Stimulated activated CD8-positive, alpha-beta memory T cell treated with anti-CD3 and anti-CD28 coated beads, Interleukin-15, amount 100 ng/mL, for 1 hour (primary cell): ENCODE results near the gene MTMR11.
A peak's percentile ranks its signal among the peaks of the same experiment; 100 is the strongest.

Experiments
- DNase-seq: peaks from one replicate; pipeline ENCODE4 v3.0.0-alpha.2; 2020; ENCODE audit warnings: low read depth

MTMR11 gene

GRCh38 chr1:149934356-149934755 is 2.3 kb downstream of the MTMR11 start:
- DNase-seq, result no peak

- no peak for DNase-seq
These were observed 3.5 kb downstream of the MTMR11 start for GRCh38 chr1:149933208-149933607.

GRCh38 chr1:149932474-149932873 is 4.2 kb downstream of the MTMR11 start:
- DNase-seq, result no peak

DNA sequence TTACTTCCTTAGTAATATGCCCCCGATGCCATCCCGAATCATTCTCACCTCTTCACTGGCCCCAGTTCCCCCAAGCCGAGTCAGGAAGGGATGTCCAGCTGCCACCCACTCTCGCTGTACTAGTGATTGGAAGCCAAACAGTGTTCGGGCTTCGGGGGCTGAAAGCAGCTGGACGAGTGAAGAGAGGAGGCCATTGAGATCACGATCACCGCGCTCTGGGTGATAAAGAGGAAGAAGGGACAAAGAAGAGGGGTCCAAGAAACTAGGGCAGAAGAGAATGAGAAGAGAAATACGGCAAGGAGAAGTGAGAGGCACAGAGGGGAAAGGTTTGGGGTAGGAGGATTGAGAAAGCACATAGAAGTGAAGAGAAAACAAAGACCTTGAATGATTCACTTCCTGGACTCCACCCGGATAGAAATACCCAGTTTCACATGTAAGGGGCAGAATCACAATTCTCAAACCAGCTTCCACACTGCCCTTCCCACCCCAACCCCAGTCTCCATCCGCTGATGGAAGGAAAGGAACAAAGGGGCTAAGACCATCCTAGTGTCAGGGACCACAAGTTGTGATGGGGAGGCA is 5.4 kb downstream of the MTMR11 start:
- DNase-seq, result no peak

GRCh38 chr1:149929856-149930255 is 6.8 kb downstream of the MTMR11 start:
- no peak for DNase-seq

- DNase-seq, result no peak
These were observed 8.3 kb downstream of the MTMR11 start for GRCh38 chr1:149928401-149928724.

GRCh38 chr1:149927563-149928400 is 8.9 kb downstream of the MTMR11 start, which contains the start of gene SF3B4:
TSS of gene SF3B4 (minus strand) at chr1:149927803. CDS start at chr1:149927759, 44 bp downstream.
- peak; percentile 93 for DNase-seq

GRCh38 chr1:149927056-149927562 is 9.6 kb downstream of the MTMR11 start:
- no peak for DNase-seq

DNA sequence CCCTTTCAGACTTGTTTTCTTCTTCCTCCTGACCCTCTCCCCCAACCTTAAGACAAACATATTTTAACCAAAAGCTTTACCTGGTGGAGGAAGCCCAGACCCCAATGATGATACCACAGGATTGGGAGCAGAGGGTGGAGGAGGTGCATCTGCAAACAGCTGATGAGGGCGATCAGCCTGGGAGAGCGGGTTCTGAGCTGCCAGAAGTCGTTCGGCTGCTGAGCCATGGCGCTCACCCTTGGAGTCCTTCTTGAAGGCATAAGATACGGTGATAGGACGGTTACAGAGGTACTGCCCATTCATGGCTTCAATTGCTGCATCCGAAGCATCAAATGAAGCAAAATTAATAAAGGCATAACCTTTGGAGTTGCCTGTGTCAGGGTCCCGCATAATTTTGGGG is 10.4 kb downstream of the MTMR11 start:
- no peak for DNase-seq

GRCh38 chr1:149925751-149926150 is 10.9 kb downstream of the MTMR11 start:
- DNase-seq, result no peak

- DNase-seq, result no peak
These were observed 11.3 kb downstream of the MTMR11 start for GRCh38 chr1:149925345-149925744.

DNA sequence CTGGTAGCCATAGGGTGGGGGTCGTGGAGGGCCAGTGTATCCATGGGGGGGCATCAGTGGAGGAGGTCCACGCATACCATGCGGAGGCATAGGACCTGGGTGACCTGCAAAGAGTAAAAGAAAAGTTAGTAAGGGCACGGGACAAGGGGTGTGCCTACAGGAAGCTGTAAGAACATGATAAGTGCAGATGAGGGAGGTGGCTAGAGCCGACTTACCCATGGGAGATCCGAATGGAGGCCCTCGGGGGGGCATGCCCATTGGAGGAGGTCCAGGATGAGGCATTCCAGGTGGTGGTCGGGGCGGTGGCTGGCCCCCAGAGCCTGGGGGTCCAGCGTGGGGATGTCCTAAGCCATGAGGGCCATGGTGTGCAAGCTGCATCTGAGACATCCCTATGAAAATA is 13.1 kb downstream of the MTMR11 start:
- DNase-seq, result no peak

DNA sequence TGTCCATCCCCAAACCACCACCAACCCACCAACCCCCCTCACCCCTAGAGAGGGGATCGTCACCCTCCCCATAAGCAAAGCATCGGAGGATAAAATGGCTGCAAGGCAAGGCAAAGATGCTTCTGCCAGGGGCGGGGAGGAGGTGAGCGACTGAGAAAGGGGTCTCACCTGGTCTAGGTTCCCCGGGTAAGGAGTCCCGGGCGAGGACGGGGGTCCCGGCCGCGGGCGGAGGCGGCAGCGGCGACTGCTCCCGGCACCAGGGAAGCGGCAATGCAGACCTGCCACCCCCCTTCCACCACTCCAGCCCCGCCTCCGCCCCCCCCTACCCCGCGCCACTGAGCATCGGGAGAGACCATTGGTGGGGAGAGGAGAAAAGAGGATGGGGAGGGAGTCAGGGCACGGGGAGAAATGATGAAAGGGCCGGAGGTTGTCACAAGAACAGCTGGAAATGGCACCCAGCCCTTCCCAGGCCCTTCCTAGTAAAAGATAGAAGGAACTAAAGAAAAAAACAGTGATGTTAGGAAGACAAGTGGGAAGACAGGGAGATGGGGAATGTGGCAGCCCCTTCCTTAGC is 19.0 kb downstream of the MTMR11 start, which contains the start of gene SV2A:
TSS of gene SV2A (minus strand) at position 274 of the 574 bp plus-strand sequence. CDS start 4,004 bp downstream, outside the sequence.
- DNase-seq, result no peak

DNA sequence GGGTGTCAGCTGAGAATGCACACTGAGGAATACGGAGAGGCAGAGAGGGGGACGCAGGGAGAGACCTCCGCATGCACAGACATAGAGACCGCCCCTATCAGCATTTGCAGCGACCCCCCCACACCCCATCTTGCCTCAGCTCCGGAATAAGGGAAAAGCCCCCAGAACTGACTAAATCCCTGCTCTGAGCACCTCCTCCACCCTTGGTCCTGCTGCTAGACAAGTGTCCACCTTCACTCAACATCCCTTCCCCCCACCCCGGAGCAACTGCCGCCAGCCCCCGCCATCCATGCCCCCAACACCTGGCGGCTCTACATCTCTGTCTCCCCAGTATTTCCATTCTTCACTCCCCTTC is 19.8 kb downstream of the MTMR11 start:
- DNase-seq, result no peak

- DNase-seq, result no peak
These were observed 20.3 kb downstream of the MTMR11 start for GRCh38 chr1:149916193-149916897.

DNA sequence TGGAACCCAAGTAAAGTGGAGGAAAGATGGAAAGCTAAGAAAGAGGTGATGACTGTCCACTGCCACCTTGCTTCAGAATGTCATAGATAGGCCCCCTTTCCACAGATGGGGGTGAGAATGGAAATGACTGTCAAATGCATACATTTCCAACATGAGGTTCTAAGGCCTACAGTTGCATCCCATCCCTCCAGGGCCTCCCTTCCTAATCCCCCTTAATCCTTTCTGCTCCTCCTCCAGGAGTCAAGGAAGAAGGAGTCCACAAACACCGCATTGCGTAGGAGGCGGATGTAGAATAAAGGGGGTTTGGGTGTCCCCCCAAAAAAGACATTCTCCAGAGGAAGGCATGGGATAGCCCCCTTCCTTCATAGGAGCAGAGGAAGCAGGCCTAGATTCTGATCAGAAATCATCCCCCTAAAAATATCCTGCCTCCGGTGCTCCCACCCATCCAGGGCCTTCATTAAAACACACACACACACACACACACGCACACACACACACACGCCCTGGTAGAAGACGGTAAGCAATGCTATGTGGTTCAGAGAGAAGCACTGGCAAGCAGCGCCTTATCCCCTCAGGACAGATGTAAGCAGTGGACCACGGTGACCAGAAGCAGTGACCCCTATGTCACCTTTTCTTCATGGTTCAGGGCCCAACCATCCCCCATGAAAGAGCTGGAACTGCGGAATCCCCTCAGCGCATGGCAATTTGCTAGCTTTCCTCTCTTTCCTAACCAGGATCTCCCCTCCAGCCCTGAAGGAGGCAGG is 21.1 kb downstream of the MTMR11 start:
- DNase-seq, result no peak

GRCh38 chr1:149914545-149914944 is 22.1 kb downstream of the MTMR11 start:
- no peak for DNase-seq

- no peak for DNase-seq
These were observed 30.1 kb downstream of the MTMR11 start for GRCh38 chr1:149906570-149907075.

GRCh38 chr1:149903836-149904491 is 32.7 kb downstream of the MTMR11 start:
- no peak for DNase-seq

DNA sequence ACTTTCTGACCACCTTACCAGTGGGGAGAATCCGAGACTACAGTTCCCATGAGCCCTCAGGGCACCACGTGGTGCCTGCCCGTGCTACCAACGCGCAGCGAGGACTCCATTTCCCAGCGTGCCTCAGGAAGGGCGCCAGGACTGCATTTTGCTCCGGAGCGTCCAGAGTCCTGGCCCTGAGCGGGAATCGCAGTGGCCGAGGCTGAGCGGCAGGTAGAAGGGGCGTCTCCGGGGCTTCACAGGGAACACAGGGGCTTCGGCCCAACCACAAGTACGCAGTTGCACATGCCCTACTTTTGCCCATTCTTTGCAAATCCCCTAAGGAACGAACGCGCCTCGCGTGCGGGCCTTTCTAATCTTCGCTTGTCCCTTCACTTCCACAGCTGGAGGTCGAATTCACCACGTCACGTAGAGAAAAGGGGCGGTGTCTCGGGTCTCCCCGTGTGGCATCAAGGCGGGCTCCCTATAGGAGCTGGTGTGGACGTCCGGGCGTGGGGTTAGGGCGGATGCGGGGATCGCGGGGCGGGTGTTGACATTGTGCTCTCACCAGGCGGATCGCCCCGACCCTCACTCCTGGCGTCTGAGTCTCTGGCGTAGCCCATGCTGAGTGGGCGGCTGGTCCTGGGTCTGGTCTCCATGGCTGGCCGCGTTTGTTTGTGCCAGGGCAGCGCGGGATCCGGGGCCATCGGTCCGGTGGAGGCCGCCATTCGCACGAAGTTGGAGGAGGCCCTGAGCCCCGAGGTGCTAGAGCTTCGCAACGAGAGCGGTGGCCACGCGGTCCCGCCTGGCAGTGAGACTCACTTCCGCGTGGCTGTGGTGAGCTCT is 37.0 kb downstream of the MTMR11 start, which contains the start of gene BOLA1:
TSS of gene BOLA1 (plus strand) at position 109 of the 825 bp plus-strand sequence. CDS start at position 601, 492 bp downstream.
- peak; percentile 66 for DNase-seq
